ENCODE measurements around the gene ATP5MG.

Gene ATP5MG, protein sequence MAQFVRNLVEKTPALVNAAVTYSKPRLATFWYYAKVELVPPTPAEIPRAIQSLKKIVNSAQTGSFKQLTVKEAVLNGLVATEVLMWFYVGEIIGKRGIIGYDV

DNA sequence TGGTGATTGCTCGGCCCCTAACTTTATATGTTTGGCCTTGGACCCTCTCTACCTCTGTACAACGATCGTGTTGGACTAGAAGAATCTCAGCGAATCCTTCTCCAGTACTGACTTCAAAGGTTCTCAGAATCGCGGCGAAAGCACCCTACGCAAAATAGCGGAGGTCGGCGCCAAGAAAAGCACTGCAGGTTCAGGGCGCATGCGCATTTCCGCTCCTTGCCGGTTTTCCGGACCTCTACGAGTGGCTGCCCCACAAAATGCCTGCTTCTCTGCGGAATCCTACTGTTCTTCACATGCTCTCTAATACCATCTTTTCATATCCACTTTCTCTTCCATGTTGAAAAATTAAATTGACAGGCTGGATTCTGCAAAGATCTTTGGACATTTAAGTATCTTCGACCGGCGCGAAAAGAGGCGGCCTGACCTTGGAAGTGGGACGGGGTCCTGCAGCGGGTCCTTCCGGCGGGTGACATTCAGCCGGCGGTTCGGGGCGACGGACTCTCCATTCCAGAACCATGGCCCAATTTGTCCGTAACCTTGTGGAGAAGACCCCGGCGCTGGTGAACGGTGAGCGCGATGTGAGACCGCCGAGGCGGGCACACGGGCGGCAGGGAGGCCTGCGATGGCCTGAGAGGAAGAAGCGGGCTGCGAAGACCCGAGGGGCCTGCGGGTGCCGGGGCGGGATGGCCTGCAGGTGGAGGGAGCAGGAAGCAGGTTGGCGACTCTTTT is at the start of gene ATP5MG:
ATP5MG (plus strand) TSS at position 456 of the 729 bp plus-strand sequence; CDS start at position 516, 60 bp downstream.
- Histone ChIP-seq H3K9ac (ENCODE audit: low read length) (peak within 1 kb of the TSS; percentile 82), H3K9me3 (ENCODE audit: low read length) (no peaks in the 10 kb centered on the region), H3K79me2 (ENCODE audit: insufficient read depth, low read length) (peaks cover 45% of the 10 kb centered on the region), H4K20me1 (ENCODE audit: insufficient read depth, low read length) (no peaks in the 10 kb centered on the region), H3K27ac (ENCODE audit: low read depth, low read length, poor library complexity, severe bottlenecking) (peak within 1 kb of the TSS; percentile 75), H3K4me2 (ENCODE audit: low read length) (peak within 1 kb of the TSS; percentile 79), H3F3A (ENCODE audit: insufficient read depth, low read length) (no peaks in the 10 kb centered on the region), H3K4me1 (ENCODE audit: insufficient read depth, low read length, severe bottlenecking) (peaks cover 34% of the 10 kb centered on the region), H2AFZ (ENCODE audit: low read length) (no peak within 1 kb of the TSS), H3K4me3 (ENCODE audit: low read depth, low read length, poor library complexity, severe bottlenecking) (peak within 1 kb of the TSS; percentile 82), H3K27me3 (ENCODE audit: insufficient read depth, low read length) (no peaks in the 10 kb centered on the region), H3K36me3 (ENCODE audit: insufficient read depth, low read length) (peaks cover 29% of the 10 kb centered on the region), H3K9me2 (ENCODE audit: low read depth, low read length) (no peaks in the 10 kb centered on the region)
- TF ChIP-seq, protein P1, sequence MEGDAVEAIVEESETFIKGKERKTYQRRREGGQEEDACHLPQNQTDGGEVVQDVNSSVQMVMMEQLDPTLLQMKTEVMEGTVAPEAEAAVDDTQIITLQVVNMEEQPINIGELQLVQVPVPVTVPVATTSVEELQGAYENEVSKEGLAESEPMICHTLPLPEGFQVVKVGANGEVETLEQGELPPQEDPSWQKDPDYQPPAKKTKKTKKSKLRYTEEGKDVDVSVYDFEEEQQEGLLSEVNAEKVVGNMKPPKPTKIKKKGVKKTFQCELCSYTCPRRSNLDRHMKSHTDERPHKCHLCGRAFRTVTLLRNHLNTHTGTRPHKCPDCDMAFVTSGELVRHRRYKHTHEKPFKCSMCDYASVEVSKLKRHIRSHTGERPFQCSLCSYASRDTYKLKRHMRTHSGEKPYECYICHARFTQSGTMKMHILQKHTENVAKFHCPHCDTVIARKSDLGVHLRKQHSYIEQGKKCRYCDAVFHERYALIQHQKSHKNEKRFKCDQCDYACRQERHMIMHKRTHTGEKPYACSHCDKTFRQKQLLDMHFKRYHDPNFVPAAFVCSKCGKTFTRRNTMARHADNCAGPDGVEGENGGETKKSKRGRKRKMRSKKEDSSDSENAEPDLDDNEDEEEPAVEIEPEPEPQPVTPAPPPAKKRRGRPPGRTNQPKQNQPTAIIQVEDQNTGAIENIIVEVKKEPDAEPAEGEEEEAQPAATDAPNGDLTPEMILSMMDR (IDR thresholded peaks at IDR 0.05; ENCODE audit: low read length) = no peak
- no peak for TF ChIP-seq EZH2 (IDR thresholded peaks at IDR 0.05; ENCODE audit: borderline replicate concordance, low read length)

DNA sequence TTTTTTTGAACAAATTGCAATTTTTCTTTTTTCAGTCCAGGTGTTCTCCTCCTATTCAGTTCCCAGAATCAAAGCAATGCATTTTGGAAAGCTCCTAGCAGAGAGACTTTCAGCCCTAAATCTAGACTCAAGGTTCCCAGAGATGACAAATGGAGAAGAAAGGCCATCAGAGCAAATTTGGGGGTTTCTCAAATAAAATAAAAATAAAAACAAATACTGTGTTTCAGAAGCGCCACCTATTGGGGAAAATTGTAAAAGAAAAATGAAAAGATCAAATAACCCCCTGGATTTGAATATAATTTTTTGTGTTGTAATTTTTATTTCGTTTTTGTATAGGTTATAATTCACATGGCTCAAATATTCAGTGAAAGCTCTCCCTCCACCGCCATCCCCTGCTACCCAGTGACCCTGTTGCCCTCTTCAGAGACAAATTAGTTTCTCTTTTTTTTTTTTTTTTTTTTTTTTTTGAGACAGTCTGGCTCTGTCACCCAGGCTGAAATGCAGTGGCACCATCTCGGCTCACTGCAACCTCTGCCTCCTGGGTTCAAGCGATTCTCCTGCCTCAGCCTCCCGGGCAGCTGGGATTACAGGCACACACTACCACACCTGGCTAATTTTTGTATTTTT is 48.2 kb upstream of the ATP5MG start:
- H3K4me2 ChIP-seq (ENCODE audit: low read length) = no peak overlapping the region

DNA sequence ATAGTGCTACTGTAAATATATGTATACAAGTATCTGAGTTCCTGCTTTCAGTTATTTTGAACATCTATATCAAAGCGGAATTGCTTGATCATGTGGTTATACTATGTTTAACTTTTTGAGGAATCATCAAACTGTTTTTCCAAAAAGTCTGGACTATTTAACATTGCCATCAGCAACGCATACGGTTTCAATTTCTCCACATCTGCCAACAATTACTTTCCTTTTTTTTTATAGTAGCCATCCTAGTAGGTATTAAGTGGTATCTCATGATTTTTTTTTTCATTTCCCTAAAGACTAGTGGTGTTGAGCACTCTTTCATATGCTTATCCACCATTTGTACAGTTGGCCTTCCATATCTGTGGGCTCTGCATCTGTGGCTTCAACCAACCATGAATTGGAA is 43.3 kb upstream of the ATP5MG start:
- Histone ChIP-seq H3K9ac (ENCODE audit: low read length) (no peak overlapping the region), H3K9me3 (ENCODE audit: low read length) (no peaks in the 10 kb centered on the region), H3K9me2 (ENCODE audit: low read depth, low read length) (no peaks in the 10 kb centered on the region), H3K36me3 (ENCODE audit: insufficient read depth, low read length) (no peaks in the 10 kb centered on the region), H2AFZ (ENCODE audit: low read length) (no peak overlapping the region), H3K27ac (ENCODE audit: low read depth, low read length, poor library complexity, severe bottlenecking) (no peak overlapping the region), H3F3A (ENCODE audit: insufficient read depth, low read length) (no peaks in the 10 kb centered on the region), H3K27me3 (ENCODE audit: insufficient read depth, low read length) (no peaks in the 10 kb centered on the region), H3K4me2 (ENCODE audit: low read length) (no peak overlapping the region), H3K4me3 (ENCODE audit: low read depth, low read length, poor library complexity, severe bottlenecking) (no peak overlapping the region), H3K4me1 (ENCODE audit: insufficient read depth, low read length, severe bottlenecking) (peaks cover 24% of the 10 kb centered on the region), H4K20me1 (ENCODE audit: insufficient read depth, low read length) (no peaks in the 10 kb centered on the region), H3K79me2 (ENCODE audit: insufficient read depth, low read length) (peaks cover 32% of the 10 kb centered on the region)
- TF ChIP-seq, protein P1 (IDR thresholded peaks at IDR 0.05; ENCODE audit: low read length) = no peak
- TF ChIP-seq EZH2 (IDR thresholded peaks at IDR 0.05; ENCODE audit: borderline replicate concordance, low read length) = no peak

More for the DNA sequence above, 48.2 kb upstream of the ATP5MG start:
- Histone ChIP-seq H3K9me2 (ENCODE audit: low read depth, low read length) (no peaks in the 10 kb centered on the region), H3K27ac (ENCODE audit: low read depth, low read length, poor library complexity, severe bottlenecking) (no peak overlapping the region), H3K9ac (ENCODE audit: low read length) (no peak overlapping the region), H4K20me1 (ENCODE audit: insufficient read depth, low read length) (no peaks in the 10 kb centered on the region), H3K4me1 (ENCODE audit: insufficient read depth, low read length, severe bottlenecking) (no peaks in the 10 kb centered on the region), H3K9me3 (ENCODE audit: low read length) (no peaks in the 10 kb centered on the region), H3K4me3 (ENCODE audit: low read depth, low read length, poor library complexity, severe bottlenecking) (no peak overlapping the region), H3K79me2 (ENCODE audit: insufficient read depth, low read length) (no peaks in the 10 kb centered on the region), H3K27me3 (ENCODE audit: insufficient read depth, low read length) (no peaks in the 10 kb centered on the region), H3K36me3 (ENCODE audit: insufficient read depth, low read length) (no peaks in the 10 kb centered on the region), H2AFZ (ENCODE audit: low read length) (no peak overlapping the region), H3F3A (ENCODE audit: insufficient read depth, low read length) (no peaks in the 10 kb centered on the region)
- TF ChIP-seq, protein P1 (IDR thresholded peaks at IDR 0.05; ENCODE audit: low read length) = peak; percentile 47
- TF ChIP-seq EZH2 (IDR thresholded peaks at IDR 0.05; ENCODE audit: borderline replicate concordance, low read length) = no peak

Data from OCI-LY1 (cell line).